HL-60 (cell line): ENCODE data around the gene MMP1.

Experiments
- CTCF ChIP-seq: IDR thresholded peaks from one replicate; pipeline ENCODE4 v1.5.1; 2011; ENCODE audit warnings: low read length, control low read depth, inconsistent platforms; ENCODE audit not compliant: insufficient read depth
- GABPA ChIP-seq: IDR thresholded peaks from 2 replicates; pipeline ENCODE4 v1.6.1; 2012; ENCODE audit warnings: low read depth
- POLR2AphosphoS5 ChIP-seq: IDR thresholded peaks from 2 replicates; pipeline ENCODE4 v1.6.1; 2012; ENCODE audit warnings: low read depth
- REST ChIP-seq: IDR thresholded peaks from 2 replicates; pipeline ENCODE4 v1.6.1; 2012; ENCODE audit warnings: low read depth; ENCODE audit not compliant: insufficient replicate concordance
- SPI1 ChIP-seq: IDR thresholded peaks from 2 replicates; pipeline ENCODE4 v1.6.1; 2012; ENCODE audit warnings: low read depth, mild to moderate bottlenecking, borderline replicate concordance

GRCh38 chr11:102806296-102806695, 8.3 kb upstream of the MMP1 start:
- TF ChIP-seq CTCF (no peak), SPI1 (no peak), REST (no peak), POLR2AphosphoS5 (no peak), GABPA (no peak)
